A673 (cell line): ENCODE measurements around the gene ZSCAN12.

Experiments
- CTCF ChIP-seq: fragments of 300-800, 200-600 bp; sonication (generic); conservative IDR thresholded peaks from 2 replicates; pipeline ENCODE4 v1.5.1; 2017; ENCODE audit warnings: low read depth, mild to moderate bottlenecking, antibody characterized with exemption, low read length, moderate library complexity, mixed read lengths
- EZH2 ChIP-seq: fragments of 200-600 bp; sonication (generic); IDR thresholded peaks from 2 replicates; pipeline ENCODE4 v1.6.1; 2017; ENCODE audit warnings: borderline replicate concordance, low read depth, mild to moderate bottlenecking, mixed read lengths, antibody characterized with exemption, low read length; ENCODE audit not compliant: poor library complexity, severe bottlenecking

GRCh38 chr6:28370440-28370839 lies 29.1 kb downstream of the ZSCAN12 start:
- TF ChIP-seq EZH2 (no peak), CTCF (no peak)
